Erythroblast (primary cell): ENCODE data around the gene TLCD5.

ENCODE experiments used
- GATA1 ChIP-seq: IDR thresholded peaks from 2 replicates; pipeline ENCODE4 v1.6.1; 2011; ENCODE audit warnings: low read depth, mild to moderate bottlenecking, control low read depth, low read length, moderate library complexity
- POLR2A ChIP-seq: IDR thresholded peaks from 2 replicates; pipeline ENCODE4 v1.6.1; 2011; ENCODE audit warnings: mild to moderate bottlenecking, low read length

DNA sequence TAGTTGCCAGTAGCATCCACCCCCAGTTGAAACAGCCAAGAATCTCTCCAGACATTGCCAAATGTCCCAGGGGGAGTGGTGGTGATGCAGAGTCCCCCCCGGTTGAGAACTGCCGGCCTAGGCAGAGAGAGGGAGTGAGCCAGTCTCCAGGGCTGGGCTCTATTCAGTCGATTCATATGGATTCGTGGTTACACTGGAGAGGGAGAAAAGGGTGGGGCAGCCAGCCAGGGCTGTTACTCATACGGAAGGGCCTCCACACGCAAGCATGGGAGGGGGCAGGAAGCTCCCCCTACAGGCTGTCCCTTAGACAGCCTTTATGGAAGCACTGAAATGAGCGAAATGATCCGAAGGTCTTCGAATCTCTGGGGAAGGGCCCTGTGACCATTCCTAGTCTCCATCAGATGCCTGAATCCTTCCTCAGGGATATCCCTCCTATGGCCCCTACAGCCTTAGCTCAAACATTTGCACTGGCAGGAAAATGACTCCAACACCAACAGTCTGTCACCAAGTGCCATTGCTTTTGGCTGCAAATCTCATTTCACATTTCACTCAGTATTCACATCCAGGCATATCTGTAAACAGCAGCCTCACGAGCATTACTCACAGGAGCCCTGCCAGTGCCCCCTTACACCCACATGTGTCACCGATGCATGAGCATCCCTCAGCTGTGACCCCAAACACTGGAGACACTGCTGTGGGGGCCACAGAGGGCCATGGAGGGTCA is 18.4 kb upstream of the TLCD5 start:
- no peak for TF ChIP-seq POLR2A
- TF ChIP-seq GATA1: no peak
